ENCODE measurements around the gene NSMF. TPM values are rescaled to one million over a fixed set of nuclear protein-coding genes. Genes with fewer than 3 reads are reported as not detected.

NSMF gene
- total RNA-seq, 4 donors from 2014 or later = 219 to 297 (median 270) TPM

- Histone ChIP-seq H3K27me3 (no peaks in the 10 kb centered on the region), H3K4me1 (peaks cover 0 to 12% (median 4%) of the 10 kb centered on the region in 4 donors), H3K27ac (no peak overlapping the region), H3K36me3 (peaks cover 0 to 31% (median 0%) of the 10 kb centered on the region in 3 donors), H3K4me3 (no peak overlapping the region), H3K9me3 (no peaks in the 10 kb centered on the region)
- DNase-seq (ENCODE audit: low spot score in 2 of 2) = no peak
- 88 to 91% methylated on average over 20 to 25 of the region's 27 CpGs for WGBS, 2 donors
- TF ChIP-seq EP300 (IDR thresholded peaks at IDR 0.05) (no peak), POLR2A (IDR thresholded peaks at IDR 0.05) (no peak), CTCF (IDR thresholded peaks at IDR 0.05) (no peak)
Measured at GRCh38 chr9:137484551-137485315, 25.6 kb upstream of the NSMF start.

GRCh38 chr9:137482094-137482781, 23.1 kb upstream of the NSMF start:
- WGBS, 2 donors = 67 to 70% methylated on average over 24 to 26 of the region's 26 CpGs
- H3K36me3 ChIP-seq = peaks cover 0 to 34% (median 0%) of the 10 kb centered on the region in 3 donors
- no peak overlapping the region for H3K27ac ChIP-seq
- H3K4me1 ChIP-seq = peaks cover 0 to 12% (median 4%) of the 10 kb centered on the region in 4 donors
- H3K4me3 ChIP-seq = no peak overlapping the region
- H3K9me3 ChIP-seq = no peaks in the 10 kb centered on the region
- TF ChIP-seq EP300 (IDR thresholded peaks at IDR 0.05) = peak in 1 of 2 donors; percentile 62
- no peak for TF ChIP-seq POLR2A (IDR thresholded peaks at IDR 0.05)
- DNase-seq (ENCODE audit: low spot score in 2 of 2) = peak in 1 of 2 donors; percentile 67
- no peaks in the 10 kb centered on the region for H3K27me3 ChIP-seq

GRCh38 chr9:137480686-137481683, 21.9 kb upstream of the NSMF start:
- H3K27ac ChIP-seq = no peak overlapping the region
- no peak for DNase-seq (ENCODE audit: low spot score in 2 of 2)
- H3K9me3 ChIP-seq = peaks cover 0 to 11% (median 0%) of the 10 kb centered on the region in 4 donors
- no peak for TF ChIP-seq EP300 (IDR thresholded peaks at IDR 0.05)
- H3K4me1 ChIP-seq = peaks cover 0 to 12% (median 4%) of the 10 kb centered on the region in 4 donors
- no peak overlapping the region for H3K4me3 ChIP-seq
- WGBS, 2 donors = 86 to 92% methylated on average over 26 to 34 of the region's 38 CpGs
- peaks cover 0 to 42% (median 0%) of the 10 kb centered on the region in 3 donors for H3K36me3 ChIP-seq
- H3K27me3 ChIP-seq = no peaks in the 10 kb centered on the region

- Histone ChIP-seq H3K27ac (no peak overlapping the region), H3K4me3 (no peak overlapping the region), H3K9me3 (peaks cover 0 to 20% (median 2%) of the 10 kb centered on the region in 4 donors), H3K36me3 (peaks cover 0 to 51% (median 0%) of the 10 kb centered on the region in 3 donors), H3K4me1 (peaks cover 0 to 12% (median 4%) of the 10 kb centered on the region in 4 donors), H3K27me3 (no peaks in the 10 kb centered on the region)
- DNase-seq (ENCODE audit: low spot score in 2 of 2) = no peak
- no peak for TF ChIP-seq EP300 (IDR thresholded peaks at IDR 0.05)
- no peak for TF ChIP-seq CTCF (IDR thresholded peaks at IDR 0.05)
- TF ChIP-seq POLR2A (IDR thresholded peaks at IDR 0.05) = no peak
- 79 to 82% methylated on average over 31 to 32 of the region's 32 CpGs for WGBS, 2 donors
Measured at GRCh38 chr9:137479892-137480685, 21.0 kb upstream of the NSMF start.

- no peaks in the 10 kb centered on the region for H3K27me3 ChIP-seq
- peaks cover 0 to 12% (median 4%) of the 10 kb centered on the region in 4 donors for H3K4me1 ChIP-seq
- peaks cover 0 to 22% (median 2%) of the 10 kb centered on the region in 4 donors for H3K9me3 ChIP-seq
- WGBS, 2 donors = 66 to 69% methylated on average over 29 to 30 of the region's 36 CpGs
- no peak overlapping the region for H3K27ac ChIP-seq
- TF ChIP-seq EP300 (IDR thresholded peaks at IDR 0.05) (no peak), CTCF (IDR thresholded peaks at IDR 0.05) (no peak), POLR2A (IDR thresholded peaks at IDR 0.05) (no peak)
- H3K4me3 ChIP-seq = no peak overlapping the region
- no peak for DNase-seq (ENCODE audit: low spot score in 2 of 2)
- H3K36me3 ChIP-seq = peaks cover 0 to 58% (median 0%) of the 10 kb centered on the region in 3 donors
Measured at GRCh38 chr9:137478962-137479861, 20.1 kb upstream of the NSMF start.
